DOHH2 (cell line): ENCODE data around the gene MRM1.

Source experiments
- H3F3A ChIP-seq: fragments of 200-600 bp; sonication (generic), shearing (Covaris generic); 2 replicates; pipeline ENCODE4 v1.6.0; 2016; ENCODE audit warnings: antibody characterized with exemption, mild to moderate bottlenecking; ENCODE audit not compliant: control insufficient read depth, insufficient read depth
- H3K27ac ChIP-seq: fragments of 200-600 bp; sonication (generic); 2 replicates; pipeline ENCODE4 v1.5.1; 2014; ENCODE audit warnings: low read depth, mild to moderate bottlenecking, low read length, moderate library complexity
- H3K27me3 ChIP-seq: fragments of 200-600 bp; sonication (generic); 2 replicates; pipeline ENCODE4 v1.6.1; 2014; ENCODE audit warnings: mild to moderate bottlenecking, low read length, mixed read lengths; ENCODE audit not compliant: control insufficient read depth
- H3K36me3 ChIP-seq: fragments of 200-600 bp; sonication (generic); 2 replicates; pipeline ENCODE4 v1.6.1; 2014; ENCODE audit warnings: mild to moderate bottlenecking, low read length, moderate library complexity, mixed read lengths; ENCODE audit not compliant: control insufficient read depth
- H3K4me1 ChIP-seq: fragments of 200-600 bp; sonication (generic); 2 replicates; pipeline ENCODE4 v1.6.1; 2014; ENCODE audit warnings: mild to moderate bottlenecking, low read length, mixed read lengths; ENCODE audit not compliant: control insufficient read depth
- H3K4me2 ChIP-seq: fragments of 200-600 bp; sonication (generic); 2 replicates; pipeline ENCODE4 v1.6.0; 2014; ENCODE audit warnings: mild to moderate bottlenecking, low read length, moderate library complexity
- H3K4me3 ChIP-seq: fragments of 200-600 bp; sonication (generic); 2 replicates; pipeline ENCODE4 v1.5.1; 2014; ENCODE audit warnings: mild to moderate bottlenecking, low read length, mixed read lengths
- H3K79me2 ChIP-seq: fragments of 200-600 bp; sonication (generic); 2 replicates; pipeline ENCODE4 v1.6.1; 2014; ENCODE audit warnings: mild to moderate bottlenecking, low read length, mixed read lengths; ENCODE audit not compliant: control insufficient read depth
- H3K9me2 ChIP-seq: fragments of 200-600 bp; sonication (generic); replicated peaks from 2 replicates; pipeline ENCODE4 v1.6.1; 2014; ENCODE audit warnings: mild to moderate bottlenecking, low read length, mixed read lengths; ENCODE audit not compliant: control insufficient read depth
- H3K9me3 ChIP-seq: fragments of 200-600 bp; sonication (generic); 2 replicates; pipeline ENCODE4 v1.6.1; 2014; ENCODE audit warnings: antibody characterized with exemption, low read length, mixed read lengths; ENCODE audit not compliant: control insufficient read depth, insufficient read depth
- H4K20me1 ChIP-seq: fragments of 200-600 bp; sonication (generic); 2 replicates; pipeline ENCODE4 v1.6.0; 2014; ENCODE audit warnings: low read depth, mild to moderate bottlenecking, antibody characterized with exemption, low read length, moderate library complexity; ENCODE audit not compliant: control insufficient read depth, insufficient read depth
- CTCF ChIP-seq: fragments of 200-600 bp; sonication (generic); IDR thresholded peaks from one replicate; pipeline ENCODE4 v1.5.1; 2014; ENCODE audit warnings: antibody characterized with exemption, mild to moderate bottlenecking, low read depth, low read length; ENCODE audit not compliant: poor library complexity, severe bottlenecking
- EZH2phosphoT487 ChIP-seq: fragments of 200-600 bp; sonication (generic); IDR thresholded peaks from 2 replicates; pipeline ENCODE4 v1.6.1; 2017; ENCODE audit warnings: borderline replicate concordance, mild to moderate bottlenecking, antibody characterized with exemption, low read length, moderate library complexity, mixed read lengths

MRM1 gene

GRCh38 chr17:36591434-36592315, 9.7 kb upstream of the MRM1 start, which contains the start of gene DHRS11:
Gene DHRS11, plus strand, starts transcription at chr17:36591879. Its CDS starts 131 bp downstream, at chr17:36592010.
- H3F3A ChIP-seq, result peaks cover 32% of the 10 kb centered on the region
- H3K9me3 ChIP-seq, result no peaks in the 10 kb centered on the region
- peaks cover 17% of the 10 kb centered on the region for H4K20me1 ChIP-seq
- H3K4me1 ChIP-seq, result peaks cover 38% of the 10 kb centered on the region
- H3K79me2 ChIP-seq, result no peaks in the 10 kb centered on the region
- no peaks in the 10 kb centered on the region for H3K9me2 ChIP-seq
- TF ChIP-seq EZH2phosphoT487 (no peak), CTCF (no peak)
- H3K27me3 ChIP-seq, result no peaks in the 10 kb centered on the region; the same call in 1 of the 2 replicates
- peak within 1 kb of the TSS; percentile 78 for H3K4me2 ChIP-seq
- H3K27ac ChIP-seq, result peak within 1 kb of the TSS; percentile 50
- H3K36me3 ChIP-seq, result peaks cover 43% of the 10 kb centered on the region
- peak within 1 kb of the TSS; percentile 80 for H3K4me3 ChIP-seq

GRCh38 chr17:36592316-36592715, 9.1 kb upstream of the MRM1 start:
- H3K9me2 ChIP-seq, result no peaks in the 10 kb centered on the region
- peak overlapping the region; percentile 78 for H3K4me2 ChIP-seq
- no peaks in the 10 kb centered on the region for H3K9me3 ChIP-seq
- H3K4me3 ChIP-seq, result peak overlapping the region; percentile 80
- H3K79me2 ChIP-seq, result no peaks in the 10 kb centered on the region
- peaks cover 37% of the 10 kb centered on the region for H3K36me3 ChIP-seq
- TF ChIP-seq EZH2phosphoT487 (no peak), CTCF (no peak)
- peaks cover 30% of the 10 kb centered on the region for H3F3A ChIP-seq
- H4K20me1 ChIP-seq, result peaks cover 17% of the 10 kb centered on the region
- H3K27ac ChIP-seq, result no peak overlapping the region
- peaks cover 38% of the 10 kb centered on the region for H3K4me1 ChIP-seq
- H3K27me3 ChIP-seq, result no peaks in the 10 kb centered on the region; the same call in 1 of the 2 replicates

- no peak overlapping the region for H3K27ac ChIP-seq
- no peak for TF ChIP-seq EZH2phosphoT487
- no peak for TF ChIP-seq CTCF
- no peaks in the 10 kb centered on the region for H3K9me2 ChIP-seq
- peaks cover 31% of the 10 kb centered on the region for H3K36me3 ChIP-seq
- peaks cover 38% of the 10 kb centered on the region for H3K4me1 ChIP-seq
- no peaks in the 10 kb centered on the region; the same call in 1 of the 2 replicates for H3K27me3 ChIP-seq
- no peaks in the 10 kb centered on the region for H3K79me2 ChIP-seq
- no peaks in the 10 kb centered on the region for H3K9me3 ChIP-seq
- H3K4me3 ChIP-seq, result peak overlapping the region; percentile 80
- H4K20me1 ChIP-seq, result peaks cover 17% of the 10 kb centered on the region
- H3F3A ChIP-seq, result peaks cover 29% of the 10 kb centered on the region
- H3K4me2 ChIP-seq, result peak overlapping the region; percentile 78
Measured at GRCh38 chr17:36592716-36593321, 8.6 kb upstream of the MRM1 start.
